Thoracic aorta (tissue), 2 donors: ENCODE measurements around the gene TNIP1. TPM values are rescaled to one million over a fixed set of nuclear protein-coding genes. Genes with fewer than 3 reads are reported as not detected.

Experiments used
- ATAC-seq: fragments of 150-250 bp; one replicate; pipeline ENCODE4 v1.8.0; 2017; ENCODE audit warnings: low read depth; ENCODE audit not compliant: insufficient number of reproducible peaks, low FRiP score
- DNase-seq: peaks from one replicate; pipeline ENCODE4 v3.0.0-alpha.2; 2020; ENCODE audit warnings: low spot score
- H3K27ac ChIP-seq, 2 donors: fragments of 200-600 bp; sonication (generic); 1 replicate in 1 of 2; 2 replicates in 1 of 2; pipeline ENCODE4 v1.5.1; 2016; ENCODE audit warnings: mild to moderate bottlenecking in 2 of 2, moderate library complexity in 2 of 2
- H3K27me3 ChIP-seq: fragments of 200-600 bp; sonication (generic); replicated peaks from 2 replicates; pipeline ENCODE4 v1.6.0; 2016; ENCODE audit warnings: mild to moderate bottlenecking; ENCODE audit not compliant: insufficient read depth
- H3K36me3 ChIP-seq: fragments of 200-600 bp; sonication (generic); one replicate; pipeline ENCODE4 v1.5.1; 2016
- H3K4me1 ChIP-seq, 2 donors: fragments of 200-600 bp; sonication (generic); 1 replicate in 1 of 2; 2 replicates in 1 of 2; pipeline versions ENCODE4 v1.5.1 to v1.6.0; 2016; ENCODE audit warnings: low read depth in 2 of 2, mild to moderate bottlenecking in 1 of 2; ENCODE audit not compliant: control insufficient read depth in 1 of 2
- H3K4me3 ChIP-seq: fragments of 200-600 bp; sonication (generic); 2 replicates; pipeline ENCODE4 v1.5.1; 2016; ENCODE audit warnings: mild to moderate bottlenecking
- H3K9me3 ChIP-seq: fragments of 200-600 bp; sonication (generic); 2 replicates; pipeline ENCODE4 v1.5.1; 2016
- CTCF ChIP-seq: fragments of 200-600 bp; sonication (generic); IDR thresholded peaks from one replicate; pipeline ENCODE4 v1.5.1; 2019; ENCODE audit warnings: antibody characterized with exemption
- total RNA-seq, 2 donors: library from RNA; depleted of rRNA; stranded (reverse); fragments of >200 nt; gene quantifications; one replicate each; pipeline versions ENCODE4 v1.1.0 to v1.2.3, GENCODE V29; 2016

TNIP1 gene
- total RNA-seq, 2 donors from 2014 or later: 77.4 to 103 TPM

- no peak overlapping the region for H3K4me3 ChIP-seq
- ATAC-seq (no peak), DNase-seq (no peak)
- H3K9me3 ChIP-seq: no peaks in the 10 kb centered on the region
- H3K4me1 ChIP-seq: peaks cover 0 to 32% of the 10 kb centered on the region in 2 donors
- TF ChIP-seq CTCF: no peak
- H3K27me3 ChIP-seq: no peaks in the 10 kb centered on the region
- peaks cover 25% of the 10 kb centered on the region for H3K36me3 ChIP-seq
- peak overlapping the region in 1 of 2 donors; percentile 8 for H3K27ac ChIP-seq
Measured at GRCh38 chr5:151100681-151101080, 19.8 kb upstream of the TNIP1 start.

- TF ChIP-seq CTCF: no peak
- no peak for ATAC-seq
- no peak overlapping the region for H3K27ac ChIP-seq
- peaks cover 18 to 51% of the 10 kb centered on the region in 2 donors for H3K4me1 ChIP-seq
- H3K36me3 ChIP-seq: peaks cover 12% of the 10 kb centered on the region
- DNase-seq: no peak
- no peak overlapping the region for H3K4me3 ChIP-seq
- no peaks in the 10 kb centered on the region for H3K27me3 ChIP-seq
- no peaks in the 10 kb centered on the region for H3K9me3 ChIP-seq
Measured at GRCh38 chr5:151098768-151099121, 17.9 kb upstream of the TNIP1 start.

- Histone ChIP-seq H3K4me3 (no peak overlapping the region), H3K27ac (no peak overlapping the region), H3K27me3 (no peaks in the 10 kb centered on the region), H3K36me3 (peaks cover 5% of the 10 kb centered on the region), H3K4me1 (peaks cover 23 to 58% of the 10 kb centered on the region in 2 donors), H3K9me3 (no peaks in the 10 kb centered on the region)
- no peak for TF ChIP-seq CTCF
- ATAC-seq (no peak), DNase-seq (no peak)
Measured at GRCh38 chr5:151097820-151098767, 17.3 kb upstream of the TNIP1 start.

- H3K4me3 ChIP-seq: no peak overlapping the region
- ATAC-seq (no peak), DNase-seq (no peak)
- H3K36me3 ChIP-seq: peaks cover 3% of the 10 kb centered on the region
- no peak for TF ChIP-seq CTCF
- H3K27ac ChIP-seq: no peak overlapping the region
- no peaks in the 10 kb centered on the region for H3K27me3 ChIP-seq
- H3K4me1 ChIP-seq: peaks cover 28 to 62% of the 10 kb centered on the region in 2 donors
- H3K9me3 ChIP-seq: no peaks in the 10 kb centered on the region
Measured at GRCh38 chr5:151097061-151097460, 16.2 kb upstream of the TNIP1 start.

GRCh38 chr5:151096001-151096373 lies 15.2 kb upstream of the TNIP1 start:
- H3K4me3 ChIP-seq: no peak overlapping the region
- ATAC-seq (no peak), DNase-seq (no peak)
- peaks cover 28 to 51% of the 10 kb centered on the region in 2 donors for H3K4me1 ChIP-seq
- H3K27ac ChIP-seq: peak overlapping the region in 1 of 2 donors; percentile 18
- no peak for TF ChIP-seq CTCF
- no peaks in the 10 kb centered on the region for H3K9me3 ChIP-seq
- no peaks in the 10 kb centered on the region for H3K27me3 ChIP-seq
- no peaks in the 10 kb centered on the region for H3K36me3 ChIP-seq
